Stimulated activated CD4-positive, alpha-beta T cell treated with anti-CD3 and anti-CD28 coated beads, Interleukin-1b, Interleukin-23, amount 100 ng/mL, for 48 hours (primary cell): Measurements from ENCODE around the gene CELSR3.
A peak's percentile ranks its signal among the peaks of the same experiment; 100 is the strongest.

Source experiments
- DNase-seq: peaks from one replicate; pipeline ENCODE4 v3.0.0-alpha.2; 2020

The CELSR3 gene

DNA sequence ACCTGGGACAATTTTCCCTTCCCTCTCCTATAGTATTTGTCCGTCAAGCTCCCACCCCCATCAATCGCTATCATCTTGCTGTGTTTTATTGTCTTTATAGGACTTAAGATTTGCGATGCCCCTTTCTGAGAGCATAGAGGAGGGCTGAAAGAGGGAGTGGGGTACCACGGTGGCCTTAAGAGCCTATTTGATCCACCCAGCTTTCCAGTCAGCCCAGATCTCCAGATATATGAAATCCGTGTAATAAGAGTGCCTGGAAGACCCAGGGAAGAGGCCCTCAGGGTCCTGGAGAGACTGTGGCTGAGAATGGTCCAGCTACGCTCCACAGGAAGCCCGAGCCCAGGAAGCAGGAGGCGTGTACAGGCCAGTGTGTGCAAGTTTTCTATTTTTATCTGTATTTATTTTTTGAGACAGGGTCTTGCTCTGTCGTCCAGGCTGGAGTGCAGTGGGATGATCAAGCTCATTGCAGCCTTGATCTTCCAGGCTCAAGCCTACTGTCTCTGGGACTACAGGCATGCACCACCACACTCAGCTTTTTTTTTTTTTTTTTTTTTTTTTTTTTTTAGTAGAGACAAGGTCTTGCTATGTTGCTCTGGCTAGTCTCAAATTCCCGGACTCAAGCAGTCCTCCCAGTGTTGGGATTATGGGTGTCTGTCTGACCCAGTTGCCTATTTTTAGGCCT, 24.0 kb upstream of the CELSR3 start:
- no peak for DNase-seq

DNA sequence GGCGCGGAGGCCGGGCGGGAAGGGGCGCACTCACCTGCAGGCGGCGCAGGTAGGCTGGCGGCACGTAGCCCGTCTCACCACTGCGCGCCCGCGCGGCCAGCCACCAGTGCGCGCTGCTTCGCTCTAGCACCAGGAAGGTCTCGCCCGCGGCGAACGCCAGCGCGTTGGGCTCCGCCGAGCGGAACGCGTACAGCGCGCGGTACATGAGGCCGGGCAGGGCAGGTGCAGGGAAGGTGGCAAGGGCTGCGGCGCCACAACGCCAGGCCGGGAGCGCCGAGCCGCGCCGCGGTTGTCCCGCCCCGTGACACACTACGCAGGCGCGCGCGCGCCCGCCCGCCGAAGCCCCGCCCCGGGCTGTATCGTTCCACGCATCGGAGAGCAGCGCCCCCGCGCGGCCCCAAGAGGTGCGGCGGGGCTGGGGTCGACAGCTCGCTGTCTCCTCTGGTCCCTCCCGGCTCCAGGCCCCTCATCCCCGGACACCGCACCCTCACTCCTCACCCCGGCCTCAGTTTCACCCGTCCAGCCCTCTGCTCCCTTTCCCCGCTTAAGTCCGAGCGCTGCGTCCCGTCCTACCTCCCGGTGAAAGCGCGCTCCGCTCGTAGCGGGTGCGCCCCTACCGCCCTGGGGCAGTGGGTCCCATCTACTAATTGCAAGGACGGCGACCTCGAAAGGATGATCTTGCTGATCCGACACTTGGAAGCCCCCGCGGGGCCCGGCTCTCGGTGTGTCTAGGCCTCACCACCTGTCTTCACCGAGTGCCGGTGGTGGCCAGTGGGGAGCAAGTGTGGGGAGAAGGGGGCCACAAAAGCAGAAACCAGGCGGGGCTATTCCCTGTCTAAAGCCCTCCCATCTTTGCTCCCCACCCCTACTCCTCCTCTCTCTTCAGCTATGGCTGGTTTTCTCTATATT, 23.2 kb upstream of the CELSR3 start, which contains the start of gene NCKIPSD:
TSS of gene NCKIPSD (minus strand) at position 313 of the 909 bp plus-strand sequence. CDS start at position 205, 108 bp downstream.
- DNase-seq: peak; percentile 88

DNA sequence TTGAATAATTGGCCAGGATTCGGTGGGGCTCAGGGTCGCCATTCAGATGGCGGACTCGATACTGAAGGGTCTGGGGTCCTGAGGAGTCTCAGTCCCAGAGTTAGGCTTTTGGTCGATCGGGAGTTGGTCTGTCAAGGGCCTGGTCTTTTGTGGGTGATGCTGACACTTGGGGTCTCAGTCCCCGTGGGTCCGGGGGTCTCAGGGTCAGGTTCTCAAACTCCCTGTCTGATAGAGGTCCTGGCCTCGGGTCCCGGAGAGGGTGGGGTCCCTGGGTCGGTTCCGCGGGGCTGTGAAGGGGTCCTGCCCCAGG, 22.6 kb upstream of the CELSR3 start:
- no peak for DNase-seq

DNA sequence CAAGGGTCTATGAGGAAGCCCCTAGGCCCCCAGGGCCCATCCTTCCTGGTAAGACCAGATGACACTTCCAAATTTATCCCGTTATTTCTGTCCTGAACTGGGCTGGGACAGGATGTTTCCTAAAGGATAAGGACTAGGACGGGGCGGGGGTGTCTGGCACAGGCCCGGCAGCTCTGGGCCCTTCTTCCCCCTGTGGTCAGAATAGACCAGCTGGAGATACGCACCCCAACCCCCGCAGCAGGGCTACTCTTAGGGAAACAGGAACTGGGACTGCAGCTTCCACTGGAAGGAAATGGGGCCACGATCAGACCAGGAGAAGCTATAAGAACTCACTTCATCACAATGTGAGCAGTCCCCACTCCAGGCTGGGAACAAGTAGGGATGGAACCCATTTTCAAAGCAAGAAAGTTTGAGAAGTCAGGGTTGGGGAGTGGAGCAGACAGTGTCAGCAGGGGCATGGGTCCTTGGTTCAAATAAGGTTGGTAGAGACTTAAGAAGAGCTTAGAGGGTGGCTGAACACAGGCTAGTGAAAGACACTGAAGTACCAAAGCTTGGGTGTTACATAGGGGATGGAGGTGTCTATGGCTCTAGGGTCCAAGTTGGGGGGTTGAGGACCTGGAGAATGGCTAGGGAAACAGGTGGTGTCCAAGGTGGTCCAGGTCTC, 21.9 kb upstream of the CELSR3 start:
- no peak for DNase-seq

DNA sequence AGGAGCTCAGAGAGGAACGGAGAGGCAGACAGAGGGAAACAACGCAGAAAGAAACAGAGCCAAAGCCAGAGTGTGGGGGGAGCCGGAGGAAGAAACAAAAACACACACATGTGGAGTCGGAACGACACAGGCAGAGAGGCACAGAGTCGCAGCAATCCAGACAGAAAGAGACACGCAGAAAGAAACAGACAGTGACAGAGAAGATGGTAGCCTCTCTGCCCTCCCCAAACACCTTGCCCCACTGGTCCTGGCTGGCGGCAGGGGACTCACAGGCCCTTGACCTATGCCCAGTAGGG, 21.3 kb upstream of the CELSR3 start:
- DNase-seq: no peak

DNA sequence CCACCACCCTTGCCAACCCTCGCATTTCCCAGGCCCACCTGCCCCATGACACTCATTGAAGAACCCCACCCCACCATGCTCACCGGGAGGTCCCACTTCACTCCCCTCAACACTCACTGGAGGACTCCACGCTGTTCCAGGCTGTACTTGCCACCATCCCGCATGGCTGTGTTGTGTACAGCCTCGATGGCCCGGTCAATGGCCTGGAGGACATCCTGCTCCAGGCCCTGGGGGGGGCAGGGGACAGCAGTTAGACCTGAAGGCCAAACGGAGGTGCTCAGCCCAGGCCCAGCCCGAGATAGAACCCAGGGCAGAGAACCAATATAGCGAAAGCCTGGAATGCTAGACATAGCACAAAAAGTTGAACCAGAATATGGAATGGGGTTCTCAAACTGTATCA, 20.1 kb upstream of the CELSR3 start:
- no peak for DNase-seq

DNA sequence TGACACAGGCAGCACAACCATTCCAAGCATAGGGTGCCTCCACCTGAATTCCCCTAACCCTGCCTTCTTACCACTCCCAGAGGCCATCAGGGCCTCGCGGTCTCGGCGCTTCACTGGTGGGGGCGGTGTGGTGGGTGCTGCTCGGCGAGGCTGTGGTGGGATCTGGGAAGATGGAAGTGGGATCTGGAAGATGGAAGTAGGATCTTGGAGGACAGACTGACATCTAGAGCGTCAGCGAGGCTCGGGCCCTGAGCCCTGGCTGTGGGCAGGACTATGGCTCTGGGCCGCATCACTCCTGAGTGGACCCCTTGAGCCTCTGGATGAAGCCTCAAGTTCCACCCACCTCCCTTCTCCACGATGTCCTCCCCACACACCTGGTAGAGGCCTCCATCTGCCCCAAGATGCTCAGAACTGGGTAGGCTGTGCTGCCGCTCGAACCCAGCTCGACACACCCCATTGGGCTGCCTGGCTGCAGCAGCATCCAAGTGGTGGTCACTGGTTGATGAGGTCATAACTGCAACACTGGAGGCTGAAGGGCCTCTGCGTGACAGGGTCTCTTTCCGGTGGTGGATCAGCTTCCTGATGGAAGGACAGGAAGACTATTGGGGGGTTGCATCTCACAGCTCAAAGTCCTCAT, 19.4 kb upstream of the CELSR3 start:
- no peak for DNase-seq

DNA sequence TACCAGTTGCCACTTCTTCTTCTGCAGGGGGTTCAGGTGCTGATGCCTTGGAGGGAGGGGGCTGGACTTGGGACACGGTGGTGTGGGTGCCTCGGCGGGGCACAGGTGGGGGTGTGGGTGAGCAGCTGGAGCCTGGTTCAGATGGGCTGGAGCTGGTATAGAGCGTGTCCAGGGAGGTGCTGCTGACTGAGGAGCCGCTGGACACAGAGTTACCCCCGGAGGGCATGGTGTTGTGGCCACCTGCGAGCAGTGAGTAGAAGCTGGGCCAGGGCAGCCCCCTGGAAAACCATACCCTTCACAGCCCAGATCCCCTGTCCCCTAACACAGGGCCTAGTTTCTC, 18.8 kb upstream of the CELSR3 start:
- no peak for DNase-seq

DNA sequence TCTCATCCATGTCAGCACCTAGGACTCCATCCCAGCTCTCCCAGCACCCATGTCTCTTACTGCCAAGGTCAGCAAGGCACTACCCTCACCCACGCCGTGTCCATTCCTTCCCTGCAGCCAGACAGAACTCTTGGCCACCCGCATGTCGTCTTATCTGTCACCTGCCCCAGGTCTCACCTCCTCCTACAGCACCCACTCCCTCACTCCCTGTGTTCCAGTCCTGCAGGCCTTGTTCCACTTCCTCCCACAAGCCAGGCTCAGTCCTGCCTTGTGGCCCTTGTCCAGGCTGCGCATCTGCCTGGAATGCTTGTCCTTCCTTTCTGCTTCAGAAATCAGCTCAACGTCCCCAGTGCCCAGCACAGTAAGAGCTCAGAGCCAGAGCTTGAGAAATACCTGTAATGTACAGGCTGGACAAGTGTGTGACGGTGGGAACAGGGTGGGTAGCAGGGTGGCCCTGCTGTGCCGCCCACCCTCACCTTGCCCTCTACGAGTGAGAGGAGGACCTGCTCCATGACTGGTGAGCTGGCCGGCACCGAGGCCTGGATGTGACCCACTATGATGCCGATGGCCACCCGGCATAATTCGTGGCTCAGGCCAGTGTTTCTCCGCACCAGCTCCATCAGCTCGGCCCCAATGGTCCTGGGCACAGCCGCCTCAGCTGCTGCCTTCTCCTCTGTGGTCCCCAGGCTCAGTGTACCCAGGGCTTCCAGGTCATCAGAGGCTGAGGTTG, 18.3 kb upstream of the CELSR3 start:
- DNase-seq: no peak

DNA sequence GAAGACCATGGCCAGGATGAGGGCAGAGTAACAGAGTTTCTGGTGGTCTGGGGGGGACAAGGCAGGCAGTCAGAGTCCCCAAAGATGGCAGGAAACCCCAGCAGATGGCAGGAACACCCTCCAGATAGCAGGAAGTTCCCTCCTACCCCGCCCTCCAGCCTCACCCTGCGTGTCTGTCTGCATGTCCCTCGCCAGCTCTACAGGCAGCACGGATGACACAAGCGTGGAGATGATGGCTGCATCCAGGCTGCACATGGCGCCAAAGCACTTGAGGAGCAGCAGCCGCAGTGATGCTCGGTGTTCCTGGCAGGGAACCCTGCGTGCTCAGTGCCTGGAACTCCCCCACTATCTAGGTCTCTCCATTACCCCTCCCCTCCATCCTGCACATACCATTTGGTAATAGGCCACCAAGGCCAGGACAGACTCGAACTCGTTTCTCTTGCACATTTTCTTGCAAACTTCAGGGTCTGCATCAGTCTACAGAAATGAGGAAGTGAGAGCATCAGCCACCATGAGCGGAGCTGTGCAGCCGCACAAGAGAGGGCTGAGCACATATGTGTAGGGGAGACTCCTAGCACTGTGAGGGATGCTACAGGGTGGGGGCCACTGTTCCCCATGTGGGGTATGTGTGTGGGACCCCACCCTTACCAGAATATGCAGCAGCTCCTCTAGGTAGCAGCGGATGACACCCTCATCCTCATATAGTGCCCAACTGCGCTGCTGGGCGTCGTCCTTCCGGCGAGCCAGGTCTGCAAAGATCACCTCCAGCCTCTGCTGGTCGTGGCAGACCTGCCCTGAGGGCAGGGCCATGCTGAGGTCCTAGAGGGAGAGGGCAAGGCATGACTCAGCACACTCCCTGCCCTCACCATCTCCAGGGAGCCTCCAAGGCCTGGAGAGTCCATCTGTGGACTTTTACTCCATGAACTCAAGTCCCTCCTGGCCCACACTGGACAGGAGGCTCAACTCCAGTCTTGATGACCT, 17.0 kb upstream of the CELSR3 start:
- DNase-seq: no peak

DNA sequence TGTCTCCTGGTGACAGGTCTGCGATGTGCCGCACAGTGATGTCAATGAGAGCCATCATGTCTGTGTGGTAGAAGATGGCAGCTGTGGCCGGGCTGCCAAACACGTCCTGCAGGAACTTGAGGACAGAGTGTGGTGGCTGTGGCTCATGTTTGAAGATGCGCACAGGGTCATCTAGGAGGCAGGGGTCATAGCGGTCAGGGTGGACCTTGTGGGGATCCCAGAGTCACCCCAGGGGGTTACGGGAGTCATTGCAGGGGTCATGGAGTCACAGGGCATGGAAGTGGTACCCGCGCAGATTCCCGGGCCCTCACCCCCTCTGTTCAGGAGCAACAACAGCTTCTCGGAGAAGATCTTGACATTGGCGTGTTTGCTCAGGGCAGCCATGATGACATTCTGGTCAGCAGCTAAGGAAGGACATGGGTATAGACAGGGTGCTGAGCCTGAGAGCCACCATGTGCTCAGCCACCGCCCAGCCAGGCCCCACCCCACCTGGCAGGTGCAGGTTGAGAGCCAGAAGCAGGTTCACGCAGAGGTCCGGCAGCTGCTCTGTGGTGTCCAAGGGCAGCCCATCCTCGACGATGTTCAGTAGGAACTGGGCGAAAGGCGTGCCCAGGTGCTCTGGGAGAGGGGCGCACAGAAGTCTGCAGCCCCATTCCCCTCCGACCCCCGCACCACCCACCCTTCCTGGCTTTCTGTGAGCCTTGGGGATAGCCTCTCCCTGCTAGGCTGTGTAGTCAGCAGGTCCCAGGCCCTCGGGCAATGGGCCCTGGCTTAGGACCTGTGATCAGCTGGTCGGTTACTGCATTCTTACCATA, 16.1 kb upstream of the CELSR3 start:
- no peak for DNase-seq

DNA sequence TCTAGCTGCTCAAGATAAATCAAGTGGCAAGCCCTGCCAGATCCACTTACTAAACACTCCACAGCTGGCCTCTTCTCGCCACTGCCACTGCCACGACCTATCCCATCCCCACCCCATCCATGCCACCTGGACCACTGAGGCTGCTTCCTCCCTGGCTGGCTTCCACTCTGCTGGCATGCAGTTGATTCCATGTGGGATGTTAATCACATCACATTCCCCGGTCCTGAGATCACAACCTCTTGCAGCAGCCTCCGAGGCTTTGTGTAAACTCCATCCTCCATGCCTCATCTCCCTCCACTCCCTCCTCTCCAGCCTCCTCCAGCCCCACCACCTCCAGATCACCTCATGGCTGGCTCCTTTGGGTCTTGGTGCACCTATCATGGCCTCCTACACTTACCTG, 15.4 kb upstream of the CELSR3 start:
- DNase-seq: no peak

DNA sequence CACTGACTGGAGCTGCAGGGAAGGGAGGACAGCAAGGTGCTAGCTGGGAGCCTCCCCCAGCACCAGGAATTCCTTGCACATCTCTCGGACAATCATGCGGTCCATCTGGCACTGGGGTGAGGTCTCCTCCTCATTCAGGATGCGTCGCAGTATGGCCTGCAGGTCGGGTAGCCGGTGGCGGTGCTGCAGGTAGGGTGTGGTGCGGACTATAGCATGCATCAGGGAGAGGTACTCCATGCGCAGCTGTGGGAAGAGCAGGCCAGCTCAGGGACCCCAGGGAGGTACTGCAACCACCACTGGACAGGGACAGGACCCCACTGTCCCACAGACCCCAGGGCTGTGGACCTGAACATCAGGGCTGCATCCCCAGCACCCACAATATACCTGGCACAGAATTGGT, 11.8 kb upstream of the CELSR3 start:
- no peak for DNase-seq

DNA sequence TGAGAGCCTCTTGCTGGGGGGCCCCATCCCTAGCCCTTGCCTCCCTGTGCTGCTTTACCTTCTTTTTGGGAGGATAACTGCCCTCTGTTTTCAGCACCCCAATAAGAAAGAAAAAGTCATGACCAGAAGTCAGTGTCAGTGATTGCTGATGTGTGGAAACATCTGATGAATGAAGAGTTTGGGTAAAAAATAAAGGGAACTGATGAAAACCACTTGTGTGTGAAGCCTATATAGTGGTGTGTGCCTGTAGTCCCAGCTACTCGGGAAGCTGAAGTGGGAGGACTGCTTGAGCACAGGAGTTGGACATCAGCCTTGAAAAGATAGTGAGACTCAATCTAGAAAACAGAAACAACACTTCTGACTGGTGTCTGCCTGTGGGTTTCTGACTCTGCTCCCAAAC, 9.8 kb upstream of the CELSR3 start:
- no peak for DNase-seq

DNA sequence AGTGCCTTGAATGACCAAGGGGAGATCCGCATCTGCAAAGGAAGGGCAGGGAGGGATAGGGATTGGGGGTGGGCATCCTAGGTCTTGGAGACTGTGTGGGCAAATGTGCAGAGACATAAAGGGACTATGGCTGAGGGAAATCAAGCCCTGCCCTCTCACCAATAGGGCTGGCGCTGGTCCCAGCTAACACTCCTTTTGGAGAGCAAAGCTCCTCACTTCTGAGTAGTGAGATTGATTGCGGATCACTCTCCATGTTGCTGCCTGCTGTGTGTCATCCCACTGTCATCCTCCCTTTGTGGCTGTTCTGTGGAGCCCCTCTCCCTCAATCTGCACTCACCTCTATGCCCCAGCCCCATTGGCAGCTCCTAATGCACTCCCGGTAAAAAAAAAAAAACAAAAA, 2.2 kb upstream of the CELSR3 start:
- no peak for DNase-seq

DNA sequence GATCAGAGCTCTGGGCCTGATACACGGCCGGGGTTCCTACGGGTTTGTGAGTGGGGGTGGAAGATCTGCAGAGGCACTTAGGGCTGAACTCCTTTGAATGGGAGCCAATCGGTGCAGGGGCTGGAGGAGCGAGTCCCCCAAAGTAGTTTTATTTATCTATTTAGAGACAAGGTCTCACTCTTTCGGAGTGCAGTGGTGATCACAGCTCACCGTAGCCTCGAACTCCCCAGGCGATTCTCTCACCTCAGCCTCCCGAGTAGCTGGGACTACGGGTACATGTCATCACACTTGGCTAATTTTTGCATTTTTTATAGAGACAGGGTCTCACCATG, 1.6 kb upstream of the CELSR3 start:
- DNase-seq: no peak

DNA sequence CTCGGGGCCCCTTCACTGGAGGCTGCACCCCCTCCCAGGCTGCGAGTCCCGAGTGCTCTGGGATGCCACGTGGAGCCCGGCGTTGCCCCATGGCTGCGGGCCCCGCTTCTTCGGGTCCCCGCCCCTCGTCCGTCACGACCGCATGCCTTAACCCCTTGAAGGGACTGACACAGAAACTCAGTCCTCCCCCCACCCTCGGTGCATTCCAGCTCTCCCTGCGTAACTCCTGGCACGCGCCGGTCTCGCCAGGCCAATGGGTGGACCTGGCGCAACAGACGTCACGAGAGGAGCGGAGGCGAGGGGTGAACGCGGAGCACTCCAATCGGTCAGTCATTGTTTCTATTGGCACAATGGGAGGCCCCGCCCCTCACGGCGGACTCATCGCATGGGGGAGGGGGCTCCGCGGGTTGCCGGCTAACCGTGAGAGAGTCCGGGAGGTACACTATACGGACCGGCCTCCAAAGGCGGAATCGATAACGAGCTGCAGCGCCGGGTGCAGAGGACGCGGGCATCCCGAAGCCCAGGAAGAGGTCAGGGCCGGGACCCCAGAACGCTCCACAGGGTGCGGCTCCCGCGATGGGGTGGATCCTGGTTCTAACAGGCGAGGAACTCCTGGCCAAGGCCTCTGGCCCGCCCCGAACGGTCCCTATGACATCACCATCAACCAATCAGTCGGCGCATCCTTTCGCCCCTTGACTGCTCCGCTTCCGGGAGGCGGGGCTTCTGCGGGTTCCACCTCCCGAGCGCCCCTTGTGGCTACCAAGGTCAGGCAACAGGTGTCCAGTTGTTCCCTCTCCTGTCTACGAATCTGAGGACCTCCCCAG, 1.0 kb upstream of the CELSR3 start:
- DNase-seq: peak; percentile 96

DNA sequence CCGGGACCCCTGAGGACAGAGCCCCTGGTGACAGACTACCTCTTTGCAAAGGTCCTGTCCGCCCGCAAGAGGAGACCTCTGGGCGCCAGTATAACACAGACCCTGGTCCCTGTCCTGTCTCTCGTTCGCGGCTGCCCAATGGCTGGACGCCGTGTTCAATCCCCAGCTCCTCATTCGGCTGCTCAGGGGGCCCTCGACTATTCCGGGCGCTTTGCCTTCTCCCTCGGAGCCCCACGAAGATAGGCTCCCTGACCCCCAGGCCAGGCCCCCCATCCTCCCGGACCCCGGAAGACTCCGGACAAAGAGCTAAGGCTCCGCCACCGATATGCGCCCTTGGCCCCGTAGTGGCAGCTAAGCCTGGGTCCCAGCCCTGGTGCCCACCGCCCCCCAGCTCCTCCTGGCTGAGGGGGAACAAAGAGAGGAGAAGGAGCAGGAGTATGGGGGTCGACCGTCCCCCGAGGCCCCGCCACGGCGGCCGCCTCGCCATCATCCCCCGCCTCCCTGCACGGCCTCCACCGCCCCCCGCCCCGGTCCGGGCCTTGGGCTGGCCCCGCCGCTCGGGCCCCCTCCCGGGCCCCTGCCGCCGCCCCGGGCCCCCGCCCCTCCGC, 437 bp downstream of the CELSR3 start:
- DNase-seq: no peak

DNA sequence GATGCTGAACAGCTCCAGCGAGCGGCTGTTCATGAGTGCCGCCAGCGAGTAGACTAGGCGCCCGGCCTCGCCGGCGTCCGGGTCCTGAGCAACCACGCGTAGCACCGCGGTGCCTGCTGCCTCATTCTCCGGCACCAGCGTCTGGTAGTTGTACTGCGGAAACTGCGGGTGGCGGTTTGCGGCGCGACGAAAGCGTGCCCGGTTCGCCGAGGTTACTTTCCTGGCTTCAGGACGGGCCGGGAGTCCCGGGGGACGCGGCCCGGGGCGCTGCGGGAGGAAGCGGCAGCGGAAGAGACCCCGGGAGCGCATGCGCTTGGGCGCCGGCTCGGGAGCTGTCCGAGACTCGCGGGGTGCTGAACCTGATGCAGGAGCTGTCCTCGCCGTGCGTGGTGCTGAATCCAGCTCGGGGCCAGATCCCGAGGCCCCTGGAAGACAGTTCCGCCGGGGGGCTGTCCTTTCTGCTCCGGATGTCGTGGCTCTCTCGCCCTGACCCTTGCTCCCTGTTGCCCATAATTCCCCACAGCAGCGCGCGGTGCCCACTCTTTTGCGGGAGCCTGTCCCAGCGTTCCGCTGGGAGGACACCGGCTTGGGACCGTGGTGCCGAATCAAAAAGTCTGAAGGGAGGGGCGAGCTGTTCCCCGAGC, 1.1 kb downstream of the CELSR3 start:
- DNase-seq: peak; percentile 73
